Neural progenitor cell (in vitro differentiated cells): ENCODE results near the gene FMN1.

Experiments
- CTCF ChIP-seq: fragments of 200-600 bp; sonication (generic); IDR thresholded peaks from 2 replicates; pipeline ENCODE4 v1.5.1; 2017; ENCODE audit warnings: antibody characterized with exemption, mild to moderate bottlenecking
- EZH2 ChIP-seq: fragments of 200-600 bp; sonication (generic); IDR thresholded peaks from 2 replicates; pipeline ENCODE4 v1.6.1; 2017; ENCODE audit warnings: antibody characterized with exemption, mild to moderate bottlenecking, moderate library complexity
- EZH2phosphoT487 ChIP-seq: fragments of 200-600 bp; sonication (generic); IDR thresholded peaks from 2 replicates; pipeline ENCODE4 v1.6.1; 2017; ENCODE audit warnings: antibody characterized with exemption

GRCh38 chr15:32765236-32765635, 429.3 kb downstream of the FMN1 start:
- no peak for TF ChIP-seq EZH2phosphoT487
- TF ChIP-seq CTCF: no peak
- TF ChIP-seq EZH2: no peak
